GM19438 (cell line): ENCODE results near the gene IKZF1.

Experiments used
- ATAC-seq: cut with Tn5 transposase; IDR thresholded peaks from one replicate; pipeline ENCODE4 v1.9.1; 2021; ENCODE audit warnings: low read depth; ENCODE audit not compliant: unreplicated experiment

The IKZF1 gene

DNA sequence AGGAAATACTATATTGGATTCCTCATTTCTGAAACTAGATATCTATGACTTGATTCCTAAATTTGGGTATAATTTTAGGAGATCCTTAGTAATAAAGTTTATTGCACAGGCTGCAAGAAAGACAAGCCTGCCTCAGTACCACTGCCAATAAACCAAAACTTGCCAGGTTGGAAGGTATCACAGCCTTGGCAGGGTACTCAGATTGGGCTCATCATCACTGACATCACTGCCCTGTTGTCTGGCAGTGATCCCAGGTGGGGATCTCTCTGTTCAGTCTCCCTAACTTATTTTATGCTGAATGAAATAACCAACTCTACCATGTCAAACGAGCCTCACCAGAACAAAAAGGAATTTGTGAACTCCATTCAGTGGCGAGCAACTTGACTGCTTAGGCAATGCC is 126.8 kb downstream of the IKZF1 start:
- no peak for ATAC-seq

GRCh38 chr7:50431722-50432305 is 127.3 kb downstream of the IKZF1 start:
- no peak for ATAC-seq

DNA sequence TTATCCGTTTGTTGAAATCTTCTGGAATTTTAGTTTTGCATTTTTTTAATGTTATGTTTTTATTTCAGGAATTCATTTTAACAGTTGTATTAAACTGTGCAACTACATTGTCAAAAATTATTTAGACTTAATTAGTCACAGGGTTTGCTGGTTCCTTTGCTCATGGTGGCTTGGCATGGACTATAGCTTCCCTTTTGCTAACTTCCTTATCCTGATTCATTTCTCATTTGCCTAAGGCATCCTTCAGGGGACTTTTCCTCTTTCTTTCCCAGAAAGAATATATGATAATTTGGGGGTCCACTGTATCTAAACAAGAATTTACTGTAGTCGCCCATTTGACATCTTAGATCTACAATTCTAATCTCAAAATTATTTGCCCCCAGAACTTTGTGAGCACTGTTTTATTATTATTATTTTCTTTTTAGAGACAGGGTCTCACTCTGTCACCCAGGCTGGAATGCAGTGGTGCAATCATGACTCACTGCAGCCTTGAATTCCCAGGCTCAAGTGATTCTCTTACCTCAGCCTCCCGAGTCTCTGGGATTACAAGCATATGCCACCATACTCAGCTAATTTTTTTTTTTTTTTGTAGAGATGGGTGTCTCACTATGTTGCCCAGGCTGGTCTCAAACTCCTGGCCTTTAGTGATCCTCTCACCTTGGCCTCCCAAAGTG is 131.8 kb downstream of the IKZF1 start:
- ATAC-seq = no peak

DNA sequence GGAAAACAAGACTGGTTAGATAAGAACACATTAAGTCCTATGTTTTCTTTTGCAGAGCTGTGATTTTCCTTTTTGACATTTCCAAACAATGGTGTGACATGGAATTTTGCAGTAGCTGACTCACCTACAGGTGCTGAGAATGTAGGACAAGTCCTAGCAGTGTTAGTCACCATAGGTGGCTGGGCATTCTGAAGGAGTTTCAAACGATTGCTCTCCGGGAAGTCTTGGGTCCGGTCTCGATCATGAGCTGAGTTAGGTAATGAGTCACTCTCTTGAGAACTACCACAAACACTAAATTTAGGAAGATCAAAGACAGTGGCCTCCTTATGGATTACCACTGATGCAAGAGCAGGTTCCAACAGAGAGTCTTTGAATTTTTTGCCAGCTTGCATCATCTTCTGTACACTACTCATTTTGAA is 142.0 kb downstream of the IKZF1 start:
- ATAC-seq = peak; percentile 25

DNA sequence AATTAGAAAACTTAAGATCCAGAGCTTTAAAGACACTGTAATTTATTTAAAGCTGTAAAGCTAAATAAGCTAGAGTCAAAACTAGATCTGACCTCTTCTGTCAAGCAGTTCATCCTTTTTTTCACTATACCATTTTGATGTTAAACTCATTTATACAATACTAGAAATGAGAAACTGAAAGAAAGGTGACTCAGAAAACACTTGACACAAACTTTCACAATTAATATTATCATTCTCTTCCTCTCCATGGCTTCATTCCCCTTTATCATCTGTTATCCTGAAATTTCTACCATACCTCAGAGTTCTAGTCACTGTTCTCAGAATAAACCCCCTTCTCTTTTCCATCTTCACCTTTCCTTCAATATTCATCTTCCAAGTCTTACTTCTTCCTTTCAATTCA is 144.3 kb downstream of the IKZF1 start:
- no peak for ATAC-seq

DNA sequence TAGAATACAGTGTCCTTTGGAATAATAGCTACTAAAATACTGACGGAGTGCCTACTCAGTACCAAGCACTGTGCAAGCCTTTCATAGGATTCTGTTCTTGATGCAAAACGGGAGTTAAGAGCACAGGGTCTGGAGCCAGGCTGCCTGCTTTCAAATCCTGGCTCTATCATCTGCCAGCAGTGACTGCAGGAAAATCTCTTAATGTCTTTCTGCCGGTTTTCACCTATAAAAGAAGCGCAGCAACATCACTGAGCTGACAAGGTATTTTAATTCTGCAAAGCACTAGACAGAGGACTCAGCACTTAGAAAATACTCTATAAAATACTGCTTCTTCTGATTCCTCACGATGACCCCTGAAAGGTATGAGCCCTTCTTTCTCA is 145.0 kb downstream of the IKZF1 start:
- no peak for ATAC-seq

DNA sequence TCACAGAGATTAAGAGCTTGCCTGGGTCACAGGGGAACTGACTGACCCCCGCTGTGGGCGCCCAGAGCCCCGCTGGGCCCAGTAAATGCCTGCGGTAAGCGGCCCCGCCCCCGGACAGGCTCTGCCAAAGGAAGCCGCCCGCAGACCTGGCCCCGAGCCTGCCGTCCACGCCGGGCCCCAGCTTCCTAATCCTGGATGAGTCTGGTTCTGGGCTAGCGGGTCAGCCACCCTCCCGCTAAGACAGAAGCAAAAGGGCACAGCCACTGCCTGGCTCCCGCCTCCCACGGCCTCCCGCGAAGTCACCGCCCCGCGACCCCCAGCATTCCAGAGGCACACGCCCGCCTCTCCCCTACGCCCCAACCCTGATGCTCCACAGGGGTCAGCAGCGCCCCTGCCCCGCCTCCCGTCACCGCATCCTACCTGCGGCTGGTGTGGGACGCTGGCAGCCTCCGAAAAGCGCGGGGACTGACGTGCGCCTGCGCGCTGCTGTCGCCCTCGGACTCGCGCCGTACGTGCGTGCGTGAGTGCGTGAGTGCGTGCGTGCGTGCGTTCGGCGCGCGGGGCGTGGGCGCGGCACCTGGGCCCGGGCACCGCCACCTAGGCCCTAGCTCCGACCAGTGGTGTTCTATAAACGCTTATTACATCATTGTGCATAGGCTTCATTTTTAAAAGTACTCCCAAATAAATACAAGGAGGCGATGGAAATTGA is 145.5 kb downstream of the IKZF1 start, which contains the start of gene FIGNL1:
Gene FIGNL1, minus strand, starts transcription at position 470 of the 709 bp plus-strand sequence. CDS start 3,063 bp downstream, outside the sequence.
- peak; percentile 86 for ATAC-seq

DNA sequence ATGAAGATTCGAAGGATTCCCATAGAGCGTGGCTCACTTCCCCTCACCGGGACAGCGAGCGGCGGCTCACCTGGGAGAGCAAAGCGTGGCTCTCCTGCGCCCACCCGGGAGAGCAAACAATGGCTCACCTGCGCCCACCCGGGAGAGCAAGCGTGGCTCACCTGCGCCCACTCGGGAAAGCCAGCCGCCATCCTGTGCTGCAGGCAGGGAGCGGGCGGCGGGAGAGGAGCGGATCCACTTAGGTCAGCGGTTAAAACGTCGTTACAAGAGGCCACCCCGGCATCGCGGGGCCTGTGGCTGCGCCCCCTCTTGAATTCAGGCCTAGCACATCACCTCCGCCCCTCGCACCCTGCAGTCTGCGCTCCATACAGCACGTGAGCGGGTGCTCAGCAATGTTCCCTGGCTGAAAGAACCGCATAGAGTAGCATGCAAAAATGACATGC is 146.1 kb downstream of the IKZF1 start:
- peak; percentile 22 for ATAC-seq
